ENCODE data around the gene FBXO17. TPM values are rescaled to one million over a fixed set of nuclear protein-coding genes. Genes with fewer than 3 reads are reported as not detected.

The FBXO17 gene
- total RNA-seq (2016; rRNA removed; fragmentation: Illumina TruSeq; extraction: Trizol) = 17.9 and 22.1 TPM in 2 replicates
- 14.6 and 15.1 TPM in 2 replicates for total RNA-seq (2016; cell fraction: cytosol; rRNA removed; fragmentation: Illumina TruSeq; extraction: Trizol; ENCODE audit: low read depth)
- 17.1 and 20.8 TPM in 2 replicates for total RNA-seq (2016; cell fraction: insoluble cytoplasmic fraction; rRNA removed; fragmentation: Illumina TruSeq; extraction: Trizol)
- 19.2 and 21.9 TPM in 2 replicates for total RNA-seq (2016; cell fraction: membrane; rRNA removed; fragmentation: Illumina TruSeq; extraction: Trizol)
- 11.9 and 15.2 TPM in 2 replicates for total RNA-seq (2016; cell fraction: nucleus; rRNA removed; fragmentation: Illumina TruSeq; extraction: Trizol)
- 58.7 and 64.8 TPM in 2 replicates for polyA plus RNA-seq (2011; rRNA removed)
- 31.8 and 40.9 TPM in 2 replicates for polyA plus RNA-seq (2011; cell fraction: cytosol; rRNA removed)
- 155 and 176 TPM in 2 replicates for polyA plus RNA-seq (2011; cell fraction: nucleus; rRNA removed)
- polyA plus RNA-seq (2012) = 52.3 and 56.5 TPM in 2 replicates
- 5.2 and 6.0 TPM in 2 replicates for polyA plus RNA-seq (2016; cell fraction: cytosol; fragmentation: Illumina TruSeq; extraction: Trizol; ENCODE audit: low read depth)
- 20.8 and 23.0 TPM in 2 replicates for polyA plus RNA-seq (2016; cell fraction: insoluble cytoplasmic fraction; fragmentation: Illumina TruSeq; extraction: Trizol; ENCODE audit: low read depth)
- 11.3 and 11.6 TPM in 2 replicates for polyA plus RNA-seq (2016; cell fraction: membrane; fragmentation: Illumina TruSeq; extraction: Trizol; ENCODE audit: low read depth)
- 61.3 and 68.3 TPM in 2 replicates for polyA plus RNA-seq (2016; cell fraction: nucleus; fragmentation: Illumina TruSeq; extraction: Trizol; ENCODE audit: insufficient read depth, low read depth)
- 2.5 and 39.3 TPM in 2 replicates for polyA minus RNA-seq (2011; rRNA and poly(A)+ RNA removed; ENCODE audit: low replicate concordance)
- polyA minus RNA-seq (2011; cell fraction: cytosol; rRNA and poly(A)+ RNA removed) = 13.8 and 18.9 TPM in 2 replicates
- 47.0 and 48.8 TPM in 2 replicates for polyA minus RNA-seq (2011; cell fraction: nucleus; rRNA and poly(A)+ RNA removed)
- percentile 72 among the genes with signal in this experiment for Bru-seq, nascent RNA
- BruChase-seq, experiment 1, labeled RNA remaining after a 6-hour chase = percentile 61 among the genes with signal in this experiment
- percentile 70 among the genes with signal in this experiment for BruChase-seq, experiment 2, labeled RNA remaining after a 2-hour chase
- long read RNA-seq, experiment 1, transcript FBXO17-201 (6 exons, 2,386 nt) = major isoform, 21 of 35 reads
- long read RNA-seq, experiment 1, partial matches to known transcripts = 2 of 35 reads
- long read RNA-seq, experiment 1, other reads (novel, unspliced or antisense) = 12 of 35 reads
- long read RNA-seq, experiment 2, transcript FBXO17-201 (6 exons, 2,386 nt) = major isoform, 29 of 59 reads
- long read RNA-seq, experiment 2, partial matches to known transcripts = 6 of 59 reads
- long read RNA-seq, experiment 2, other reads (novel, unspliced or antisense) = 19 of 59 reads

GRCh38 chr19:38975214-38975860 is at the start of gene FBXO17:
TSS of gene FBXO17 (minus strand) at chr19:38975742. CDS start at chr19:38950319, 25,423 bp downstream.
- Histone ChIP-seq H3K4me2 (ENCODE audit: low read depth, low read length) (peak within 1 kb of the TSS; percentile 80), H3K27me3 (ENCODE audit: control insufficient read depth in 1 of 2, insufficient read depth in 2 of 2, low read length in 2 of 2) (no peaks in the 10 kb centered on the region), H3K9me3 (ENCODE audit: low read length) (no peaks in the 10 kb centered on the region), H3K4me1 (ENCODE audit: insufficient read depth, low read length) (peaks cover 57% of the 10 kb centered on the region), H3K4me3 (replicated peaks in 1 of 3; ENCODE audit: insufficient read depth in 1 of 3, low read depth in 2 of 3, low read length in 3 of 3) (peak within 1 kb of the TSS; percentile 67 to 81 (median 80)), H2AFZ (ENCODE audit: low read length) (no peak within 1 kb of the TSS), H3K27ac (ENCODE audit: extremely low read length, insufficient read depth, low read length) (peak within 1 kb of the TSS; percentile 99), H3K36me3 (replicated peaks in 1 of 2; ENCODE audit: control insufficient read depth in 1 of 2, insufficient read depth in 2 of 2, low read length in 2 of 2) (peaks cover 0 to 3% of the 10 kb centered on the region in 2 experiments; a peak in 1 of 5 replicates), H4K20me1 (ENCODE audit: insufficient read depth, low read length) (peaks cover 6% of the 10 kb centered on the region; the same call in 1 of the 2 replicates), H3K79me2 (ENCODE audit: insufficient read depth, low read length) (peaks cover 46% of the 10 kb centered on the region), H3K9ac (ENCODE audit: insufficient read depth, low read depth, low read length) (peak within 1 kb of the TSS; percentile 84)
- in situ Hi-C loops (cut with HindIII; ENCODE audit: extremely low pct_ligation_motif_present, low pct_unique_long_range_greater_than_20kb) = loop anchor here (5.0 kb wide), 1 partner anchor 62 kb away; no protein-coding TSS in a partner anchor
- ChIA-PET CTCF (ENCODE audit: low intra/inter-chr PET ratio, low total read pairs) (no interaction called here), POLR2A (interaction anchor here (0.8 to 1.8 kb wide), 14 partner anchors 8 to 415 kb away, joined by 3 to 12 read pairs (median 4); partner anchors contain the start of genes MED29, MRPS12, NFKBIB and PAF1)
- no TSS peak for BruUV-seq (replicated peaks)
- no peak for FAIRE-seq
- WGBS (ENCODE audit: low lambda C conversion rate) = no CpG with 5 or more reads among the region's 63 CpGs
- peak; percentile 47 for DNase-seq (ENCODE audit: low spot score)
- intact Hi-C loops (cut with micrococcal nuclease; ENCODE audit: unreplicated experiment) = loop anchor here (5.0 kb wide), 1 partner anchor 77 kb away; no protein-coding TSS in a partner anchor
- ATAC-seq = peak; percentile 74
- TF ChIP-seq ZNF768 (CRISPR knock-in tag; IDR thresholded peaks at IDR 0.05) (no peak; the same call in 1 of the 2 replicates), ERF (CRISPR knock-in tag; IDR thresholded peaks at IDR 0.05) (no peak; the same call in 1 of the 2 replicates), FOXP1 (IDR thresholded peaks at IDR 0.05) (no peak), FOXP1 (CRISPR knock-in tag; IDR thresholded peaks at IDR 0.05) (no peak), BATF2 (CRISPR knock-in tag; IDR thresholded peaks at IDR 0.05) (peak; percentile 54; the same call in 1 of the 2 replicates), SNAPC4 (CRISPR knock-in tag; IDR thresholded peaks at IDR 0.05) (0 out of 2 replicates have a peak, but pooled peaks have one; percentile 45), PITX1 (CRISPR knock-in tag; IDR thresholded peaks at IDR 0.05) (no peak), GTF2F1 (IDR thresholded peaks at IDR 0.05; ENCODE audit: low read length) (no peak), E2F2 (CRISPR knock-in tag; IDR thresholded peaks at IDR 0.05; ENCODE audit: borderline replicate concordance) (no peak), IKZF4 (CRISPR knock-in tag; IDR thresholded peaks at IDR 0.05; ENCODE audit: borderline replicate concordance, low read depth, not compliant biosample characterization) (no peak)
